HG03135 (cell line): ENCODE data around the gene DPYD.
A peak's percentile ranks its signal among the peaks of the same experiment; 100 is the strongest.

ENCODE experiments used
- ATAC-seq: cut with Tn5 transposase; IDR thresholded peaks from one replicate; pipeline ENCODE4 v1.9.1; 2021; ENCODE audit warnings: mild to moderate bottlenecking, moderate library complexity; ENCODE audit not compliant: unreplicated experiment

The DPYD gene

DNA sequence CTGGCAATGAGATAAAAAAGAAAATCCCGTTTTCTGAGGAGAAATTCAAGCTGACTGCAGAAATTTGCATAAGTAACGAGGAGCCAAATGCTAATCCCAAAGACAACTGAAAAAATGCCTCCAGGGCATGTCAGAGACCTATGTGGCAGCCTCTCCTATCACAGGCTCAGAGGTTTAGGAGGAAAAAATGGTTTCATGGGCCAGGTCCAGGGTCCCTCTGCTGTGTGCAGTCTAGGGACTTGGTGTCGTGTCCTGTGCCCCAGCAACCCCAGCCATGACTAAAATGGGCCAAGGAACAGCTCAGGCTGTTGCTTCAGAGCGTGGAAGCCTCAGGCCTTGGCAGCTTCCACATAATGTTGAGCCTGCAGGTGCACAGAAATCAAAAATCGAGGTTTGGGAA, 456.5 kb downstream of the DPYD start:
- ATAC-seq: no peak

DNA sequence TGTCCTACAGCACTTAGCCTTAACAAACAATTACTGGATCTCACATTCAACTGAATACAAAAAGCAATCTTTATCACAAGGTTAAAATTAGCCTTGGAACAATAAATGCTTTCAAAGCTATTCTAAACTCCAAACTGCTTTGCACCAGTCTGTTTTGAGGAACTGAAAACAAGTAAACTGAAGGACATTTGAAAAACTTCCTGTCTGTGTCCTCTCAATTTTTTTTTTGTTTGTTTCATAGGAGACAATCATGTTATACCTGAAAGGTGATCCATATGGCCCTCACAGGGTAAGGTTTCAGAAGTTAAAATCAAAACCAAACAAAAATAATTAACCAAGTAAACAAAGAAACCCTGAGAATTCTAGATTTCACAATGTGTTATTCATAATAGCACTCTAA, 459.1 kb downstream of the DPYD start:
- peak; percentile 94 for ATAC-seq

DNA sequence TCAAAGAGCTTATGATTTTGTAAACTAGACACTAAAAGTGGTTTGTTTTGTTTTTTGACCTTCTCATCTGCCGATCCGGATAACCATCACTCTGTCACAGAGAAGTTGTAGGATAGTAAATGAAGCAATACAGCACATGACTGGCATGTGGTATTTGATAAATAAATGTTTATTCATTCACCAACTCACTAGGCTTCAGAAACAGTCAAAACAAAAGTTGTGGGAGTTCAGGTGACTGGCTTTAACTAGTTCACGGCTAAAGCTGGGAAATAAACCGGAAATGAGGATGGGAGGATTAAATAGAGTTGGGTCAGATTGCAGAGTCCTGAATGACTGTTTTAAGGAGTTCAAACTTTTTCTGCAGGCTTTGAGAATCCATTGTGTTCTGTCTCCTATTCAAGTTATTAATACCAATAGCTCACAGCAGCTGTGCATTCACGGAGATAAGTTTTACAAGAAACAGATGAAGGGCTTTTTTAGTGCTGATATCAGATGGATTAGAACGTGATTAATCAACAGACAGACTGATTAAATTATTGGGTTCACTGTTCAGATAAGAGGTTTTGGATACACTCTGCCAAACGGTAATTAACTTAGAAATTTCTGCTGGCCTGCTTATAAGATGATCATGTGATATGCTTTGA, 463.3 kb downstream of the DPYD start:
- no peak for ATAC-seq

DNA sequence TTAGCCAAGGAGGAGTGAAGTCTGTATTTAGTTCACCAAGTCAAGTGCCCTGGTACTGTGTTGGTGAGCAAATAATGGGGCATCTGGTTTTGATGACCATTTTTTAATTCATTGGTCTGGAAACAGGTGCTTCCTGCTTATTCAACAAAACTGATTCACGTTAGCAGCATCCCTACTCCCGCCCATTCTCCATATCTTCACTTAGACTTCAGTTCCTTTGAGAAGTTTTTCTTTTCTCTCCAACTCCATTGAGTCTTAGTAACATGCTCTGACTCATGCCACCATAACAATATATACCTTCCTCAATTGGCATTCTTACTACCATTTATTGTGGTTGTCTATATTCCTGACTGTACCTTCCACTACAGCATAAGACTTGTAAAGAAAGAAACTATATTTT, 468.9 kb downstream of the DPYD start:
- no peak for ATAC-seq

DNA sequence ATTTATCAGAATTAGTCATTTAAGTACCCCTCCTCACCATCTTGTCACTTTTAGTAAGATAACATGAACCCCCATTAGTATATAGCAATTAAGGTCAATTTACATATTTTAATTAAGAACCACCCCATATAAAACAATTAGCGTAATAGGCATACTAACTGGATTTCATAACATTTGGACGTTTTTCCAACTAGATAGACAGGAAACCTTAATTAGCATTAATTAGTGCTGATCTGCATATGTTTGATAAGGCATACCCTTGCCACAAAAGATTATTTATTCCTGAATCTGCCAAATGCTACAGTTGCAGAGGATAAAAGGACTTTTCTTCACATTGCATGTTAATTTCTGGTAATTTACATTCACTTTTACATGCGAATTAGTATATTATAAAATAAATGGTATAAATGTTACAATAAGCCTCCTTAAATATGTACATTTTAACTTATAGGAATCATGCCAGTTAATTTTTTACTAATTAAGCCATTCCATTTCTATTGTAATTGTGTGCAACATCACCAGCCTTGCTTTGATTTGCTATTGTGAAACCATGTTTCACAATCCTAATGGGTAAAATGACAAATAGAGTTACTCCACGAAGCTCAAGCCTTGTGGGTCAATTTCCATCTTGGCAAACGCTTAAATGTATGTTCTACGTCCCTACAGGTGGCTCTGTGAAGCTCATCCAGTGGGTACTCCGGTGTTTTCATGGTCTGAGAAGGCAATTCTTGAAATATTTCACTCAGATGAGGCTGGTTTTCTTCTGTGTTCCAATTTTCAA, 469.6 kb downstream of the DPYD start:
- ATAC-seq: no peak

DNA sequence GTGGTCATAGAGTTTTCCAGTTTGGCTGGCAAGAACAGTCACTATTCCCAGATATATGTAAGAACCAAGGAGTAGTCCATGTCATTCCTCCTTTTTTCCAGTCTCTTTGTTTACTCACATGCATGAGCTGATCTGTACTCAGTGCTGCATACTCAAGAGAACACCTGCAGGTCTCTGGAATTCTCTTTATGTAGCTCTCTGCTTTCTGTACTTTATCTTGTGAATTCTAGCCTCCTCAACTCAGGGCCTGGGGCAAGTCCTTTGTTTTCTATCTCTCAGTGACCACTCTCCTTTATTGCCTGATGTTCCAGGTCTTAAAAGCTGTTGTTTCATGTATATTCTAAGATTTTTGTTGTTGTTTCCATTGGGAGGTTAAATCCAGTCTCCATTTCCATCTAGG, 478.9 kb downstream of the DPYD start:
- ATAC-seq: no peak

DNA sequence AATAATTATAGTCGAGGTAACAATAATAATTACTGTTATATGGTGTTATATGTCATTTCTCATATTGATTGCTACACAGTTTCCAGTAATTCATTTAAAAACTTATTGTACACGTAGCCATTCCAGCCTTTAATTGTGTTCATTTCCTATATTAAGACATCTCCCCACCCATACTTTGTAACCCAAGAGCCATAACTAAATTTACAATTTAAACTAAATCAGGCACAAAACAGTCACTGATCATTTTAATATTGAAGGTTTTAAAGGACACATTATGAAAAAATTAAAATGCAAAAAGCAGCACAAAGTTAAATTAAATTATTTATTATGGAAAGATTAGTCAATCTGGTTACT, 487.0 kb downstream of the DPYD start:
- ATAC-seq: no peak

DNA sequence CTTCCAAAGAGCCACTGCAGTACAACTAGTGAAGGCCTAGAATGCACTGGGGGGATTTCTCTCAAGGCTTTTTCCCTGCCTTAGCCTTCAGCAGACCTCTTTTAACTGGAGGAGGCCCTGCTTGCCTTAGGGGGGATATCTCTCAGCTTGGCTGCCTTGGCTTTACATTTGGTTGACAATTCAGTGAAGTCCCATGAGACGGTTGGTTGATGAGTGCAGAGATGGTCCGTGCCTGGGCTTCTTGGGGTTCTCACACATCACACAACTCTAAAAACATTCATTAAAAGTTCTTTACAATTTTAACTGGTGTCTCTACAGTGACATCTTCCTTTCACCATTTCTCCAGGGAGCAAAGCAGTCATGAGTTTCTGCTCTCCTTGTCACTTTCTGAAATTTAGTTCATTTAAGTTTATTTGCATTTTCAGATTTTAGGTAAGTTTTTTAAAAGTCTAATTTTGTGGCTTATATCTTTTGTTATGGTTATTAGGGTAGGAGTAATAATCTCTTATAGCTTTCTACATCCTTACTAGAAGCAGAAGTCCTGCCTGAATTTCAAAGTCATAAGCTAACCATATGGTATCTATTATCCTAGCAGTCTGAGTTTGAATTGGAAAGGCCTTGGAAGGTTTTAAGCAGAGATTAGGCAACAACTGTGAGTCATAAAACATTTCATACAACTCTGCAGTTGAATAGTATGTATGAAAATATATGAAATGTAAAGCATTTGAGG, 487.6 kb downstream of the DPYD start:
- no peak for ATAC-seq

DNA sequence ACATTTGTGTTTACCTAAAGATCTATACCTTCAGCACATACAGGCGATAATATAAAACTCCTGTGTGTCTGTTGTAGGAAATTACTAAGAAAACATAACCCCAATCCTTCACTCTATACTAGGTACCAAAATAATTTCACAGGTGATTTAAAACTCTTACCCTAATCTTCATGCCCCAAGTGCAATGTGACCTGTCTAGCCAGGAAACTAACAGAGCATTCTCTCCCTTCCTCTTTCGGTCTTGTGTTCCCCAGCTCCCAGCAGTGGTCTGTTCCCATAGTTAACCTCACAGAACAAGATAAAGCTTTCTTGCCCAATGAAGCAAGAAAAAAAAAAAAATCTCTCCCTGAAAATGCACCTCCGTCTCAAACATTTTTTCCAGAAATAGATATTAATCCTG, 493.5 kb downstream of the DPYD start:
- ATAC-seq: no peak

DNA sequence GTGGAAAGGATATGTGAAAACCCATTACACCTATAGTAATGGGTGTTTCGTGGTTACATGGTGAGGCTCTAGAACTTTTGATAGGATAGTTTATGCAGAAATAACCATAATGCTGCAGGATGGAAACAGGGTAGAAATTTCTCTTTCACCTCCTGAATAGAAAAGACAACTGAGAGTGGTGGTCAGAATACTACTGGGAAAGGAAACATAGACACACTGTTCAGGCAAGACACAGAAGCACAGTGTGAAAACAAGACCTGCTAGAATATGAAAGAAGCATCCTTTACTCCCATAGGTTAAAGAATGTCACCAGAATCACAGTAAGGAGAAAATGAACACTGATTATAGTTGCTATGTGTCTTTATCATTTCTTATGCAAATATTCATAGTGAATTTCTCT, 496.6 kb downstream of the DPYD start:
- ATAC-seq: peak; percentile 73

DNA sequence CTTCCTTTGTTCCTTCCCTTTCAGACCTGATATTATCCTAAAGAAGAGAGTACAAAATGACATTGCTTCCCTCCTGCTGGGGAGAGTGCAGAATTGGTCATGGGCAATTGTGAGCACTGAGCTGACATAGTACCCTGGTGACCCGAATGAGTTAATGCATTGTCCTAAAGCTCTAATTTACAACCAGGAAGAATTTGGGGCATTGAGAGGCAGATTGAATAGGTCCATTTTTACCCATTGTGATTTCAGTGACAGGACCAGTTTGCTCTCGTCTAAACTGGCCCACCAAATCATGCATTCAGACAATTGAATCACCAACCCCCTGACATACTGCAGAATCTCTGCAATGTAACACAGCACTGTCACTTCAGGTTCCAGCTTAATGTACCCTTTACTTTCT, 497.4 kb downstream of the DPYD start:
- ATAC-seq: no peak

DNA sequence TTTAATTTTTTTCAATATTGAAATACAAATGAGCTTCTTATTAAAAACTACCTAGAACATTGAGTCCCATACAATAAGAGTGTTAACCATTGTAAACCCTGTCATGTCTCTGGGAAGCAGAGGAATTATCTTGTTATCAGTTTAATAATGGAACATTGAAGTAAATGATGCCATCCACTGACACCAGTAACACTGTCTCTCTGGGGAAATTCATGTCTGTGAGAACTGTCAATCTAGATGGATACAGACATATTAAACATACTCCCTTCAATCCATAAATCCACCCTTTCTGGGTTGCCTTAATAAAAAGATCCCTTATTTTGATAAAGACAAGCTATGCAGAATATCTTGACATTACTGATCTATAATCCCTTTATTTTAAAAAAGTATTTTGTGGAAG, 503.2 kb downstream of the DPYD start:
- ATAC-seq: no peak

DNA sequence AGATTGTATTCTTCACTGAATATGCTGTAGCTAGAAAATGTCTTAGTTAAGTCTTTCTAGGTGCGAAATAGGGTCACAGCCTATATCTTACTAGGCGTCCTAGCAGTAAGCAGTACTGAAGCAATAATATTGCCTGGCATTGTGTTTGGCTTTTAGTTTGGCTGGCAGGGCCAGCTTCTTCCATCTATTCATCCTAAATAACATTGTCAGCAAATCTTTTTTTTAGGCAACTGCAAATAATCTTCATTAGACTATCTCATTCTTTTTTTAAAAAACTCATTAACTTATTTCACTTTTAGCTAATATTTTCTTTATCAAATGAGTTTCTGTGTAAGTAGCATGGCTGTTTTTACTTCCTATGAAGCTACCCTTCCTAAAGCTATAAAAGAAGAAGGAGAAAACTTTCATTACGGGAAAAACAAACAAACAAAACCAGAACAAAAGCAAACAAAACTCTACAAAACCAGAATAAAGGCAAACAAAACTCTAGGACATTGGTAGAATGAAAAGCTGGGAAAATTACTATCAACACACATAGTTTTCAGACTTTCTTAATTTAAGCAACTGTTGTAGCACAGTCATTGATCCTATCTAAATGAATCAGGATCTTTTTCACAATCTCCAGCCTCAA, 506.0 kb downstream of the DPYD start:
- no peak for ATAC-seq

DNA sequence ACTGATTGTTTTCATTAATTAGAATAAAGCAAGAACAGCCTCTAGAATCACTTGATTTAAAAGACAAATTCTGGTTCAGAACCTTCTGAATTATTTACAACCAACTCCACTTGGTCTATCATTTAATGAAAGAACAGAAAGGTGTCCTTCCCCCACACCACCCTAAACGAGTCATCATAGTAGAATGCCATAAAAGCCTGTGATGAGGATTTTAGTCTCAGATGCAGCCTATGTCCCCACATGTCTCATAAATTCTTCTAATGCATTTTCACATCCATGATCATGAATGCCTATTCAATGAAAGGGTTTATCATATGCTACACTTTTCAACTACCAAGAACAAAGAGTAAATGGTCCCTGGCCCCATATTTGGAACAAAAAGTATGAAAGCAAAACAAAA, 508.1 kb downstream of the DPYD start:
- ATAC-seq: no peak

DNA sequence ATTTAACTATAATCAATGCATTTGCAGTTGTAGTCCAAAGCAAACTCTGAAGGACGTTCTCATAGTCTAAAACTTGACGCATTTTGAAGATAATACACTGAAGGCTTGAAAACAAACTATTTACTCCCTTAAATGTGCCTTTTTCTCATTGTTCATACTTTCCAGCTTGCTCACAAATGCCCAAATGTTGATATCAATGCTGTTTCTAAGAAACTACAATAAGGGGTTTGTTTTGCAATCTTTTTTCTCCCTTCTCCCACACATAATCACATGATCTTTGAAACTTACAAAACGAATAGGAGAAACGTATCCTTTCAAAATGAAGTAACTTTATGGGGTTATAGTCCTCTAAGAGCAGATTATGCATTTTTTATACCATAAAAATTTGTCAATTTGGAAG, 508.7 kb downstream of the DPYD start:
- no peak for ATAC-seq

DNA sequence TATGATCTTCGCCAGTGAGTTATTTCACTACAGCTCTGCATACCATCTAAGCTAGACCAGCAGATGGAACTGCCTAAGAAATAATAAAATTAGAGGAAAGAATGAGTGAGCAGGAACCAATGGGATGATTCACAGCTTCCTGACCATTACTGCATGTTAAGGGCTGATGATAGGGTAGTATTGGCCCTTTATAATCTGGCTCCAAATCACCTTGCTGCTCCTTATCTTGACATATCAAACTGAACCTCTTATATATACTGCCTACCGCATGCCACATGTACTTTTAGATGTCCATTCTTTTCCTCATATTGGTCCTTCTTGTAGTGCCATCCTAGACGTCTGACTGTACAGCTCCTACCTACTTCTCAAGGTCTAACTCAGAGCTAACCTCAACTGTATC, 524.4 kb downstream of the DPYD start:
- no peak for ATAC-seq

DNA sequence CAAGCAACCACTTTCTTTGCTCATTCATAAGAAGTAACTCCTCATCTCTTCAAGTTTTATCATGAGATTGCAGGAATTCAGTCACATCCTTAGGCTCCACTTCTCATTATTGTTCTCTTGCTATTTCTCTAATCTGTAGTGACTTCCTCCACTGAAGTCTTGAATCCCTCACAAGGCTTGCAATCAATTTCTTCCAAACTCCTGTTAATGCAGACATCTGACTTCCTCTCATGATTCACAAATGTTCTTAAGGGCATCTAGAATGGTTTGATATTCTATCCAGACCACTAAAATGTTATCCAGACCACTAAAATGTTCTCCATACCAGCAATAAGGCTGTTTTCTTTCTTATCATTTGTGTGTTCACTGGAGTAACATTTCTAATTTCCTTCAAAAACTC, 528.1 kb downstream of the DPYD start:
- no peak for ATAC-seq

DNA sequence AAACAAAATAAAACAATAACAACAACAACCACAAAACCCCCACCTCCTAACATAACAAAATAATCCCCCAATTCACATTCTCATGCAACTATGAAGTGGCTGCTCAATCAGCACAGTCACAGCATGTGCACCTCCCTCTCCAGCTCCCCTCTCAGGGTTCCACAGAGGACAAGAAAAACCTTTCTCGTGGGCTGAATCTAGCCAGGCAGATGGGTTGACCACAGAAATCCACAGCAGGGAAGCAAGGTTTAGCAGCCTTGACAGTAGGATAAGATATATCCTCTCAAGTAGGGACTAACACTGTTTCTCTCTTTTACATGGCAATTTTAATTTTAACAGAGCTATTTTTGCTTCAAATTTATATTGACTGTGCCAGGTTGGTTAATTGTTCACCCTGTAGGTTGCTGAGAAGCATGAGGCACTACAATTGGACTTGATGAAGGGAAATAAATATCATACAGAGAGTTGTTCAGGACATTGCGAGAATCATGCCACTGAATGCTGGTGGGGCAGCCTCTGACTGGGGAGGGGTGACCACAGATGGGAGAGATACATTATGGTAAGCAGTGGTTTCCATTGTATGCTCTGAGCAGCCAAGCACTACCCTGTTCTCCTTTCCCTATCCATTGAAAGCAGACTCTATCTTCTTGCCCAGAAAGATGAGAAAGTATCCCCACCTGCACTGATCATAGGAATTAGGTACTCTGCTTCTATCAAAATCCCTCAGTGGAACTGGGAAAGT, 535.1 kb downstream of the DPYD start:
- no peak for ATAC-seq

DNA sequence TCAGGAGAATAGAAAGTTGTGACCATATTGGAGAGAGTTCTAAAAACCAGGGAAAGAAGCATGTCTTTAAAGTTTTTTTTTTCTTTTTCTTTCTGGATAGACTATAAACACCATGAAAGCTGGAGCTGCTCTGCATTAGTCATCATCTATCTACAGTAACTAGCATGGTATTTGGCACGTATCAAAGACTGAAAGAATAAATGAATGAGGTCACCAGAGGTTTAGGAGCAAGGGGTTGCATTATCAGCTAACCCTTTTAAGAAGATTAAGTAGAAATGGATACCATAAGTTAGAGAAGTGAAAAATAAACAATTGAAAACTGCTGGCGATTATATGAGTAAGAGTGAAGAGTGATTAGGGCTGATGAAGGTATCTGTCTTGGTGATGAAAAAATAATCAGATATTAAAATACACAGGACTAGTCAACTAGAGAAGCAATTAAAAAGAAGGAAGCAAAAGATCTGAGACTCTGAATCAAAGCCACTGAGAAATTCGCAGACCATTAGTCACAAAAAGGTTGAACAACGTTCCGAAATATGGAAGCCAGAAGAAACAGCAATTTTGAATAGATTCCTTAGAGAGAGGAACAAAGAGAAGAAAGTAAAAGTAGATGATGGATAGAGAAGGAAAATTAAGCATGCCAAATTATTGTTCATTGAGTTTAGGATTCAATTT, 536.4 kb downstream of the DPYD start:
- ATAC-seq: no peak

DNA sequence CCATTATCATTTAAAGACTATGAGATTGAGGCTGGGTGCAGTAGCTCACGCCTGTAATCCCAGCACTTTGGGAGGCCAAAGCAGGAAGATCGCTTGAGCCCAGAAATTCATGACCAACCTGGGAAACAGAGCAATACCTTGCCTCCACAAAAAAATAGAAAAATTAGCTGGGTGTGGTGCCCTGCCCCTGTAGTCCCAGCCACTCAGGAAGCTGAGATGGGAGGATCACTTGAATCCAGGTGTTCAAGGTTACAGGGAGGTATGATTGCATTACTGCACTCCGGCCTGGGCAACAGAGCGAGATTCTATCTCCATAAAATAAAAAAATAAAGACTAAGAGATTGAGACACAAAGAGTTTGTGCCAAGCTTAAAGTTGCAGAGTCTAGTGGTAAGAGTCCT, 537.0 kb downstream of the DPYD start:
- no peak for ATAC-seq

DNA sequence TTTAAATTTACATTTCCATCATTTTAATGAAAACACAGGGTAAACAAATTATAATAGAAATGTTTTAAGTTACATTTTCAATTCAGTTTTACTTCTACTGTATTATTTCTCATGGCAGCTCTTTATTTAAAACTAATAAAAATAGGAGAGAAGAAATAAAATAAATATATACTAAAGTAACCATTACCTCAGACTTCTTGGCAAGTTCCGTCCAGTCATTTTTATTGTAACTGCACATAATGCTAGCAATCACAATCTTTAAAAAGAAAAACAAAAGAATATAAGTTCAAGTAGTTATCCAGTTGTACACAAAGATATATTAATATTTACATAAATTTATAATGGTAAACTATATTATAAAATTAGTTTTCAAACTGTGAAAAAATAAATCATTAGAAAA, 538.6 kb downstream of the DPYD start:
- ATAC-seq: no peak
